NCI-H1417 treated with DMSO at 0.1 percent for 48 hours (cell line): ENCODE data around the gene WDR37.
A peak's percentile ranks its signal among the peaks of the same experiment; 100 is the strongest.
"Not testable (repeated sequence)": the region's sequence is repeated elsewhere in the genome, so short reads cannot be mapped to it uniquely, and the experiment has no call there.

Source experiments
- DNase-seq: peaks from one replicate; lab custom pipeline; 2025; lab: John Stamatoyannopoulos, UW

WDR37 gene

GRCh38 chr10:1043532-1043995 lies 12.6 kb upstream of the WDR37 start:
- no peak for DNase-seq

GRCh38 chr10:1044146-1044545 lies 12.0 kb upstream of the WDR37 start:
- no peak for DNase-seq

DNA sequence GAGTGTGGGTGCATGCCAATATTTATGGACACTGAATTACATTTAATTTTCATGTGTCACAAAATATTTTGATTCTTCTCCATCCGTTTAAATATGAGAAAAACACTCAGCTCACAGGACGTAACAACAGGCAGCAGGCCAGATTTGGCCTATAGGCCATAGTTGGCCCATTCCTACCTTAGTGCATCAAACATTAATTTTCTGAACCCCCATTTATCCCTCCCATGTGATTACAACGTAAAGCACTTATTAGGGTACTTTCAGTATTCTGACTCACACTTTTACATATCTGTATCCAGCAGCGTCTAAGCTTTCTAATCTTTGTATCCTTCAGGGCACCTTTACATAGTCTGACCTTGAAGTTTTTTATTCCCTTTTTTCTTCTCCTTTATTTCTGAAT lies 11.2 kb upstream of the WDR37 start:
- DNase-seq: no peak

DNA sequence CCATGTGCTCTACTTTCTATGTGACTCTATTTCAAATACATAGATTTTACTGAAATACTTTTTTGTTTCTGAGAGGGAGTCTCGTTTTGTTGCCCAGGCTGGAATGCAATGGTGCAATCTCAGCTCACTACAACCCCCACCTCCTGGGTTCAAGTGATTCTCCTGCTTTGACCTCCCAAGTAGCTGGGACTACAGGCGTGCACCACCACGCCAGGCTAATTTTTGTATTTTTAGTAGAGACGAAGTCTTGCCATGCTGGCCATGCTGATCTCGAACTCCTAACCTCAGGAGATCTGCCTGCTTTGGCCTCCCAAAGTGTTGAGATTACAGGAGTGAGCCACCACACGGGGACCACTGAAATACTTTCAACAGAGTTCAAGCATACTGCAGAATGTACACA lies 10.8 kb upstream of the WDR37 start:
- no peak for DNase-seq

DNA sequence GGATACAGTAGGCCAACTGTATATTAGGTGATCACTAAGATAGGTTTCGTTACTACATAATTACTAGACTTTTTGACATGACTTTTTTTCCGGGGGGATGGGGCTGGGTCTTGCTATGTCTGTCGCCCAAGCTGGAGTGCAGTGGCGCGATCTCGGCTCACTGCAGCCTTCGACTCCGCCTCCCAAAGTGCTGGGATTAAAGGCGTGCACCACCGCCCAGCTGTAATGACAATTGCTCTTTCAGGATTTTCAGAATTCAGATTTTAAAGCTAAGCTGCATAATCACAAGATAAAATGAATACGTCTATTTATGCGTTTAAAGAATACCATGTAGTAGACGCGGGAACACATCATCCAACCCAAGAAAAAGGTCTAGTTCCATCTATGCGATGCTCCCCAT lies 8.2 kb upstream of the WDR37 start:
- DNase-seq: no peak

DNA sequence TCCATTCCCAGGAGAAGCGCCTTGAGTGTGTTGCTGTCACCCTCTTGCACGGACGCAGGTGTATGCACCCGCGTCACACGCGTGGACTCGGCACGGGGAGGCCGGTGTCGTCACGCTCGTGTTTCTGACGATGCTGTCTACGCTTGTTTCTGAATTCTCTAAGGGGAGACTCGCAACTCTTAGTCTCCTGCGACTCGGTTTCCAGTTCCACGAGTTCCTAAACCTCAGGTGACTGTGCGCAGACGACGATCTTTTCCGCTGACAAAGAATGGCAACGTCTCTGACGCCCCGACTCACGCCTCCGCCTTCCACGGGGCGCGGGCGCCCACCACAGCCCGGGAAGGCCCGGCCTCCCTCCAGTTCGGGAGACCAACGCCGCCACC lies 7.8 kb upstream of the WDR37 start:
- no peak for DNase-seq

DNA sequence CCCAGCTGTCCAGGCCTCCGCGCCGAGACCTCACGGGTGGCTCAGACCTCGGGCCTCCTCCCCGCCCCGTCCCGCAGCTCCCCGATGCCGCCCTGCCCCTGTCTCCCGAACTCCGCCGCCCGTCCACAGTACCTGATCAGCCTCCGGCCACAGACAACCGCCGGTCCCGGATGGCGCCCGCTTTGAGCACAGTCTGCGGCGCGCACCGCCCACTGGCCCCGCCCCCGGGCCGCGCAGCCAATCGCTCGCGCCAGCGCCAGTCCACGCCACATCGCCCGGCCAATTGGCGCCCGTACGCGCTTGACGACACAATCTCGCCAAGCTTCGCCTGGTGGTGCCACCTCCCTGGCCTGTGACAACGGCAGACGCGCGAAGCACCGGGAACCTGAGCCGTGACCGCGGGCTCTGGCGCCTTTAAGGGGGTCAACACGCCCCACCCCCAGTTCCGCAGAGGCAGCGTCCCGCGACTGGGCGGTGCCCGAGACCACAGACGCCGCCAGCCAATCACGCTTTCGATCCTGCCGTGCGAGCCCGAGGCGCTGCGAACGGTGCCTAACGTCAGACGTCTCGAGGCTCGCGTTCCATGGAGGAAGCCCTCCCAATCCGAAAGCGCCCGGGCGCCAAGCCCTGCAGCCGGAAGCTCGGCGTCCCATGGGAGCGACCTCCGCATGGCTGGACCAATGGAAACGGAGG lies 7.3 kb upstream of the WDR37 start, which contains the start of gene IDI1:
IDI1 (minus strand) TSS at position 388 of the 693 bp plus-strand sequence; CDS start at position 272, 116 bp downstream.
- peak; percentile 70 for DNase-seq

- DNase-seq: no peak
Observed at GRCh38 chr10:1049425-1049958, 6.7 kb upstream of the WDR37 start.

GRCh38 chr10:1050145-1050544 lies 6.0 kb upstream of the WDR37 start:
- DNase-seq: no peak

DNA sequence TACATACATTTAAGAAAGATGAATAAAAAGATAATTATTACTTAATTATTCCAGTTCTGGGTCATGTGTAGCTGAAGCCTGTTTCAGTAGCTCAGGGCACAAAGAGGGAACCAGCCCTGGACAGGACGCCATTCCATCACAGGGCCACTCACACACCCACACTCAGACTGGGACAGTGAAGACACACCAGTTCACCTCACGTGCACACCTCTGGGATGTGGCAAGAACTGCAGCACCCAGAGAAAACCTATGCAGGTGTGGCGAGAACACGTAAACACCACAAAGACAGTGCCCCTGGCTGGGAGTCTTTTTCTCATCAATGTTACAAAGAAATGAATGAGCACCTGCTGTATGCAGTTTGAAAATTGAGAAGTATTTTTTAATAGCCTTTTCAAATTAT lies 5.6 kb upstream of the WDR37 start:
- no peak for DNase-seq

- DNase-seq: no peak
Observed at GRCh38 chr10:1054684-1055083, 1.5 kb upstream of the WDR37 start.

DNA sequence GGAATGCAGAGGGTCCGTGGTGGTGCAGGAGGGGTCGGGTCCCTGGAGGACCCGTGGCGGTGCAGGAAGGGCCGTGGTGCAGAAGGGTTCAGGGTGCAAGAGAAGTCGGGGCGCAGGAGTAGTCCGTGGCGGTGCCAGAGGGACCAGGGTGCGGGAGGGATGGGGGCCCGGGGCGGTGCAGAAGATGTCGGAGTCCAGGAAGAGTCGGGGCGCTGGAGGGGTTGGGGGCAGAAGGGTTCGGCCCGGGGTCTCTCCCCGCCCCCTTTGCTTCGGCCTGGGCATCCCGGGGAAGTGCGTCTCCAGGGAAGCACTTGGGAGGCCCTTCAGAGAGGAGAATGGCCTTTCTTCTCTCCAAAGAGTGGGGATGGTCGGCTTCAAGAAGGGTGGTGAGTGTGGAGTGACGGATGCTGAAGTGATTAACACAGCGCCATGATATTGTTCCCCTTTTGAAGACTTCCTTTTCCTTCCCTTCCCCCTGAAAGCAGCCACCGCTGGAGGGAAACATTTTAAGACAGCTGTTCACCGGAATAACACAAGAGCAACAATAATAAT lies 997 bp downstream of the WDR37 start:
- DNase-seq: no peak

DNA sequence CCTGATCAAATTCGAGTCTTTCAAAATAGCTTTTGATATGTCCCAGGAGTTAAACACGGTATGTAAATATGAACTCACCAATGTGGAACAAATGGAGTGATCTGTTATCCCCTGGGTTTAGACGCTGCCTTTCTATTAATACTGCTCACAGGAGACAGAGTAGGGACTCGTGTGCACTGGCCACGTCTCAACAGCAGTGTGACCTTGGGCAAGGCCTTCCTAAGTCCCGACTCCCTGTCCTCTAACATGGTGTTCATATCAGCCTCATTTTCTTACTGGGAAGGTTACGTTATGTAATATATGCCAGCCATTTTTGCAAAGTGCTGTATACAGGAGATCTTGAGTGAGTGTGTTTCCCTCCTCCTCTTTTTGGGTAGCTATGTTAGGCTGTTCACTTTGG lies 1.8 kb downstream of the WDR37 start:
- DNase-seq: no peak

GRCh38 chr10:1059902-1060301 lies 3.7 kb downstream of the WDR37 start:
- no peak for DNase-seq

GRCh38 chr10:1061930-1062774 lies 6.0 kb downstream of the WDR37 start:
- DNase-seq: no peak

DNA sequence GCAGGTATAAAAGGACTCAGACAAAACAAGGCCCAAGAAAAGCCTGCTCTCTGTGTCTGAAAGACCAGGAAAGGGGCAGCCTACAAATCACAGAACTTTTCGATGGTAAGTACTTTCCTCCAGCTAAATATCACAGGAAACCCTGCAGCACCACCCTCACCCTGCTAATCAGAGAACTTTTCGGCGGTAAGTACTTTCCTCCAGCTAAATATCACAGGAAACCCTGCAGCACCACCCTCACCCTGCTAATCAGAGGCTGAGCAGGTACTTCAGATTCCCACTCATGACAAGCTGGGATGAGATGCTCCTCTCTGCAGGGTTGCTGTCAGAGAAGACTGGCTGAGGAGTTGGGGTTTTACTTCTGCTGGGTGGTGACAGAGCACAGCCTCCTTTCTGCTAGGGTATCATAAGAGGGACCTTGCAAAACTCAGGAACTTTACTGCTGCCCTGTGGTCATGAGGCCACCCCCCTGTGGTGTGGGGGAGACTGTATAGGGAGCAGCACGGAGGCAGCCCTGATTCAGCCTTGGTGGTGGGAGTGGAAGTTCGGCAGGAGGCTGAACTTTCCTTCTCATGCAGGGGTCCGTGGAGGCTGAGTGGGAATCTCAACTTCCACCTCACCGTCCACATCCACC lies 7.2 kb downstream of the WDR37 start:
- no peak for DNase-seq

DNA sequence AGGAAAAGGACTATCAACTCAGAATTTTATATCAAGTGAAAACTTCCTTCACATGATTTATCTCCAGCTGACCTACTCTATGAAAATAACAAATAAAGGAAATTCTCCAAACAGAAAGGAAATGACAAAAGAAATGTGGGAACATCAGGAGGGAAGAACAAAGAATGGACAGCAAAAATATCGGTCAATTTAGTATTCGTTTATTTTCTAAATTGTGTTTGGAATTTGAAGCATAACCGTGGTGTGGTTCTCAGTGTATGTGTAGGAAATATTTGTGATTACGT lies 8.7 kb downstream of the WDR37 start:
- DNase-seq: no peak

DNA sequence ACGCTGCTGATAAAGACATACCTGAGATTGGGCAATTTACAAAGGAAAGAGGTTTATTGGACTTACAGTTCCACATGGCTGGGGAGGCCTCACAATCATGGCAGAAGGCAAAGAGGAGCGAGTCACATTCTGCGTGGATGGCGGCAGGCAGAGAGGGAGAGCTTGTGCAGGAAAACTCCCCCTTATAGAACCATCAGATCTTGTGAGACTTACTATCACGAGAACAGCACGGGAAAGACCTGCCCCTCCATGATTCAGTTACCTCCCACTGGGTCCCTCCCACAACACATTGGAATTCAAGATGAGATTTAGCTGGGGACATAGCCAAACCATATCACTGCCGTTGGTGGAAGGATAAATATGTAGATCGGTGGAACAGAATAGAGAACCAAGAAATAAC lies 10.5 kb downstream of the WDR37 start:
- DNase-seq: not testable (repeated sequence)

GRCh38 chr10:1068380-1069361 lies 12.5 kb downstream of the WDR37 start:
- DNase-seq: no peak

DNA sequence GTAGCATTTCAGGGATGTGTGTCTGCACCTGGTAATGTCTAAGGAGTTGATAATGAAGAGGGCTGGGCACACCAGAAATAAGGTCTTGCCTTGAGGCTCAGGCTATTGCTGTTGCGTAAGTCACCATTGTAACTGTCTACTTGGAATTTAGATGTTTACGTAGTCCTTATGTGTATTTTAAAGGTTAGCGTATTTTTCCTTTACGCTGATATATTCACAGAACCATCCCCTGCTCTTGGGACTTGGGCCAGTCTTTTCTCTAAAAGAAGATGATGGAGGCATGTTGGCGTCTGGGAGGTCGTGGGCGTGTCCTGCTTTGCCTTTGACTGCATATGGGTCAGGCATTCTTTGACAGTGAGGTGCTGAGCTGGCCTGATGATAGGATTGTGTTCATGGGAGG lies 14.7 kb downstream of the WDR37 start:
- DNase-seq: no peak

DNA sequence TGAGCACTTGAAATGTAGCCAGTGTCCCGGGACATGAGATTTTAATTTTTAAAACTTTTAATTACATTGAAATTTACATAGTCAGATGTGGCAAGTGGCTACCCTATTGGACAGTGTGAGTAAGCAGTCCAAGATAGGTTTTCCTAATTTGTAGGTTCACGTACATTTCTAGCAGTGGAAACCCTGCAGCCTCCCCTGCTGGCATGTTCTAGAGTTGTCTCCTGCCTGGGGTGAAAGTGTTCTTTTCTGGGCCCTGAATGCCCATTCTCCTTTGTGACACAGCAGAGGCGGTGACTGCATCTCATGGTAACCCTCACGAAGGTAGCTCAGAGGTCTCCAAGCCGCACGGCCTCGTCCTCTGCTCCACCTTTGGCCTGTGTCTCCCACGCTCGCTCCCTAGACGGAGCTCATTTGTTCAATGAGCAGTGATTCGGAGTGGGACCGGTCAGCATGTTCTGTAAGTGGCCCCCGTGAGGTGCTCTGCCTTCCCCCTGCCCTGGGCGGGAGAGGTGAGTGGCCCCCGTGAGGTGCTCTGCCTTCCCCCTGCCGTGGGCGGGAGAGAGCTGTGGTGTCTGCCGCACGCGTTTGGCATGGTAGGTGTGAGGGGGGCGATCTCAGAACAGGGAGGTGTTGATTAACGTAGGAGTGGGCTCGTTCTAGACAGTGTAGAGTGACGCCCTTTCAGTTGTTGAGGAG lies 18.0 kb downstream of the WDR37 start:
- no peak for DNase-seq
